ENCODE data around the gene LTBP2. TPM values are rescaled to one million over a fixed set of nuclear protein-coding genes. Genes with fewer than 3 reads are reported as not detected.
A peak's percentile ranks its signal among the peaks of the same experiment; 100 is the strongest.

Gene LTBP2
- total RNA-seq, 1 donor from 2014 or later, result 6.6 TPM

DNA sequence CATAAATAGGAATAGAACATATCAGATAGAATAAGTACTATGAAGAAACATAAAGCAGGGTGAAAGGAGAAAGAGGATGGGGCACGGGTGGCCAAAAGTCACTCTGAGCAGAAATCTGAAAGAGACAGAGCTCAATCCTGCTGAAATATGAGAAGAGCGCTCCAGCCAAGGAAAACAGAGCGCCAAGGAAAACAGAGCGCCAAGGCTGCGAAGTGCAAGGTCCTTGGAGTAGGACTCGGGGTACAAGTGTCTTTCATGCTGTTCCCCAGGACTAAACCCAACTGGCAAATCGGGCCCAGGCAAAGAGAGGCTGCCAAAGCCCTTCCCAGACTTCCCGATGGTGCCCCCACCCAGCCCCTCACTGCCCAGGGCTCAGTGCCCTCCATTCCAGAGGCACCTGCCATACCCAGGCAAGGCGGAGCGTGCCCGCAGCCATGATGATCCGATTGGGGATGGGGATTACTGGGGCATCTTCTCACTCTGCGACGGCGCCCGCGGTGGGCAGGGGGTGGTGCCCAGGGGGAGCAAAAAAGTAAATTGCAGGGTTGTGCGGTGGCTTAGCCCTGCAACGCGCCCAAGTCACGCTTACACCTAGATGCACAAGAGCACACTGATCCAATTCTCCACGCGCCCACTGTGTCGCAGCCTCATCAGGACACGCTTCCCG lies 1.7 kb downstream of the LTBP2 start:
- no peak overlapping the region for H3K4me3 ChIP-seq (ENCODE audit: low read depth, low read length)
- TF ChIP-seq, protein P1, sequence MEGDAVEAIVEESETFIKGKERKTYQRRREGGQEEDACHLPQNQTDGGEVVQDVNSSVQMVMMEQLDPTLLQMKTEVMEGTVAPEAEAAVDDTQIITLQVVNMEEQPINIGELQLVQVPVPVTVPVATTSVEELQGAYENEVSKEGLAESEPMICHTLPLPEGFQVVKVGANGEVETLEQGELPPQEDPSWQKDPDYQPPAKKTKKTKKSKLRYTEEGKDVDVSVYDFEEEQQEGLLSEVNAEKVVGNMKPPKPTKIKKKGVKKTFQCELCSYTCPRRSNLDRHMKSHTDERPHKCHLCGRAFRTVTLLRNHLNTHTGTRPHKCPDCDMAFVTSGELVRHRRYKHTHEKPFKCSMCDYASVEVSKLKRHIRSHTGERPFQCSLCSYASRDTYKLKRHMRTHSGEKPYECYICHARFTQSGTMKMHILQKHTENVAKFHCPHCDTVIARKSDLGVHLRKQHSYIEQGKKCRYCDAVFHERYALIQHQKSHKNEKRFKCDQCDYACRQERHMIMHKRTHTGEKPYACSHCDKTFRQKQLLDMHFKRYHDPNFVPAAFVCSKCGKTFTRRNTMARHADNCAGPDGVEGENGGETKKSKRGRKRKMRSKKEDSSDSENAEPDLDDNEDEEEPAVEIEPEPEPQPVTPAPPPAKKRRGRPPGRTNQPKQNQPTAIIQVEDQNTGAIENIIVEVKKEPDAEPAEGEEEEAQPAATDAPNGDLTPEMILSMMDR (IDR thresholded peaks at IDR 0.05; ENCODE audit: insufficient read depth, low read length, severe bottlenecking), result no peak
- no peaks in the 10 kb centered on the region for H3K36me3 ChIP-seq (ENCODE audit: control insufficient read depth, insufficient read depth, low read length)
- no peak for DNase-seq (ENCODE audit: low read depth)
- no peaks in the 10 kb centered on the region for H3K27me3 ChIP-seq (ENCODE audit: control insufficient read depth, insufficient read depth, low read length)
- FAIRE-seq, result no peak

DNA sequence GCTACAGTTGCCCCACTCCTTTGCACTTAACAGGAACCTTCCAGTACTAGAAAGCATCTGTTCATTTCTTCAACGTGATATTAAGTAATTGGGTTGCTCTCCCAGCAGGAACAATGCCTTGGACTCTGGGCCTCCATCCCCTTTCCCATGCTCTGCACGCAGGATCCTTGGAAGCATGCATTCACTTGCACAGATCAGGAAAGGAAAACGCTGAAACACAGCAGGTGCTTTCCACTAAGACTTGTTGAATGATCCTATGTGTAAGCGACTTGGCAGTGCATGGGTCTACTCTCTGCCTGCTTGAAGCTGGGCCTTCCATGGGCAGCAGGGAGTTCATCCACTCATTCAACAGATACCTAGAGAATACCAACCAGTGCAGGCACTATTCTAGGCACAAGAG lies 2.3 kb downstream of the LTBP2 start:
- TF ChIP-seq, protein P1 (IDR thresholded peaks at IDR 0.05; ENCODE audit: insufficient read depth, low read length, severe bottlenecking), result no peak
- Histone ChIP-seq H3K36me3 (ENCODE audit: control insufficient read depth, insufficient read depth, low read length) (no peaks in the 10 kb centered on the region), H3K4me3 (ENCODE audit: low read depth, low read length) (no peak overlapping the region), H3K27me3 (ENCODE audit: control insufficient read depth, insufficient read depth, low read length) (no peaks in the 10 kb centered on the region)
- DNase-seq (ENCODE audit: low read depth) (no peak), FAIRE-seq (peak; percentile 32)

DNA sequence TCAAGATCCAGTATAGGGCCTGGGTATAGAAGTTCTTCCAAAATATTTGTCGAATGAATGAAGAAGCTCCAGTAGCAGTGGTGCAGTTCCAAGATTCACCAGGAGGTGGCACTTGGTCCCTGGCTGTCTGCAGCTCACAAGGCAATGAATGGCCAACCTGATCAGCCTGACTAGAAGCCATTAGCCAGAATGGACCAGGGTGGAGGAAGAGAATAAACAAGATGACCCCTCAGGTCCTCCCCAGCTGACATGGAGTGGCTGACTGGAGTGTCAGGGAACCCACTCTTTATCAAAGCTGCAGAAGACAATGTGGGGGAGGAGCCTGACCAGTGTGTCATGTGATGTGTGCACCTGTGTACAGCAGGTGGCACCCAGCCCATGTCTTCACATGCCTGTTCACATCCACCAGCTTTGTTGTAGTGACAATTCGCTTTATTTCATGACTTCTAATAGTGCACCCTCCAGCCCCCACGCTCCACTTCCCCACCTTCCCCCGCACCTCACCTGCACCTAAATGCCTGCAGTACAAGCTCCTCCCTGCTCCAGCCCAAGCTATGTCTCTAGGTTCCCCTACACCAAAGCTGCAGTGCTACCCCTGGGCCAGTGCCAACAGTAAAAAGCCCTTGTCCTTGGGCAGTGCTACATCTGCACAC lies 3.0 kb downstream of the LTBP2 start:
- TF ChIP-seq, protein P1 (IDR thresholded peaks at IDR 0.05; ENCODE audit: insufficient read depth, low read length, severe bottlenecking), result peak; percentile 93
- peak; percentile 83 for DNase-seq (ENCODE audit: low read depth)
- H3K27me3 ChIP-seq (ENCODE audit: control insufficient read depth, insufficient read depth, low read length), result no peaks in the 10 kb centered on the region
- H3K36me3 ChIP-seq (ENCODE audit: control insufficient read depth, insufficient read depth, low read length), result no peaks in the 10 kb centered on the region
- no peak overlapping the region for H3K4me3 ChIP-seq (ENCODE audit: low read depth, low read length)
- FAIRE-seq, result peak; percentile 96

DNA sequence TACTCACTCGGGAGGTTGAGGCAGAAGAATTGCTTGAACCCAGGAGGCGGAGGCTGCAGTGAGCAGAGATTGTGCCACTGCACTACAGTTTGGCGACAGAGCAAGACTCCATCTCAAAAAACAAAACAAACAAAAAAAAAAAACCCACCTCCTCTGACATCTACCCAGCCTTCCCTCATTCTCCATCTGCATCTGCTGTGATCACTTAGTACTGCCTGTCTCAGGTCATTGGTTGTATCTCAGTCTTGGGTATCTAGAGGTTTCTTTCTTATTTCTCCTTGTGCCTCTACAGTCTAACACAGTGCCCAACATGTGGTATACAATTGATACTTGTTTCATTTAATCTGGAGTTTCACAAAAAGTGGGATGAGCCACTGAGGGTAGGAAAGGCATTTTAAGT lies 5.3 kb downstream of the LTBP2 start:
- no peak overlapping the region for H3K4me3 ChIP-seq (ENCODE audit: low read depth, low read length)
- FAIRE-seq (no peak), DNase-seq (ENCODE audit: low read depth) (no peak)
- H3K36me3 ChIP-seq (ENCODE audit: control insufficient read depth, insufficient read depth, low read length), result peaks cover 4% of the 10 kb centered on the region
- TF ChIP-seq, protein P1 (IDR thresholded peaks at IDR 0.05; ENCODE audit: insufficient read depth, low read length, severe bottlenecking), result no peak
- no peaks in the 10 kb centered on the region for H3K27me3 ChIP-seq (ENCODE audit: control insufficient read depth, insufficient read depth, low read length)

DNA sequence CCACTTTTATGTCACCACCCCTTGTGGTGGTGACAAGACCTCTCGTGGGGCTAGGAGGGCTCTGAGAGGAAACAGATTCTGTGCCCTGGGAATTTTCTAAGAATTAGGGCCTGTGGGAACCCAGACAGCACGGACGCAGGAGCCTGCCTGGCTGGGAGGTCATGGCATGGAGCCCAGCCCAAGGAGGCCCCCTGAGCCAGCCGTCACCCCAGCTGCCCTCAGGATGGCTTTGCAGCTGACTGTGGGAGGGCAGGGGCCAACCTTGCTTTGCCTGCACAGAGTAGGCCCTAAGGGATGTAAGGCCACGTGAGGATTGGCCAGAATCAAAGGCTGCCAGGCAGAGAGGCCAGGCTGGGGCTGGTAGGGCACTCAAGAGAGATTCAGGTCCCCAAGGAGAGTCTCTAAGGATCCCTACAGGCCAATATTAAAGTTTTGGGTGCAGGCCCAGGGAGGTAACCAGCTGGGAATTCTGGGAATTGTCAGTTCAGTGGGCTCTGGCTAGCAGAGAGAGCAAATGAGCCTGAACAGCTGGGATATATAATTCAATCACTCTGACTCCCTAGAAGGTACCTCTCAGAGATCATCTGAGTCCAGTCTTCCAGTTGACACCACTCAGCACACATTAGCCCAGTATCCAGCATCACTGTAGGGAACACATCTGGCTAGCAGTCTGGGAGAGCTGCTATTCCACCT lies 6.4 kb downstream of the LTBP2 start:
- FAIRE-seq, result no peak
- no peaks in the 10 kb centered on the region for H3K27me3 ChIP-seq (ENCODE audit: control insufficient read depth, insufficient read depth, low read length)
- no peak for DNase-seq (ENCODE audit: low read depth)
- TF ChIP-seq, protein P1 (IDR thresholded peaks at IDR 0.05; ENCODE audit: insufficient read depth, low read length, severe bottlenecking), result no peak
- H3K36me3 ChIP-seq (ENCODE audit: control insufficient read depth, insufficient read depth, low read length), result peaks cover 6% of the 10 kb centered on the region
- no peak overlapping the region for H3K4me3 ChIP-seq (ENCODE audit: low read depth, low read length)

Data from bronchial epithelial cell (primary cell).